Measurements from ENCODE around the gene FKBP1B. TPM values are rescaled to one million over a fixed set of nuclear protein-coding genes. Genes with fewer than 3 reads are reported as not detected.
"Not testable (repeated sequence)": the region's sequence is repeated elsewhere in the genome, so short reads cannot be mapped to it uniquely, and the experiment has no call there.

The FKBP1B gene
- total RNA-seq, 1 experiment from 2014 or later, result 10.9 TPM

GRCh38 chr2:24100732-24101131, 51.2 kb downstream of the FKBP1B start:
- DNase-seq (ENCODE audit: low read depth), result not testable (repeated sequence)

- no peak for DNase-seq (ENCODE audit: low read depth)
Measured at GRCh38 chr2:24101992-24102391, 52.5 kb downstream of the FKBP1B start.

DNA sequence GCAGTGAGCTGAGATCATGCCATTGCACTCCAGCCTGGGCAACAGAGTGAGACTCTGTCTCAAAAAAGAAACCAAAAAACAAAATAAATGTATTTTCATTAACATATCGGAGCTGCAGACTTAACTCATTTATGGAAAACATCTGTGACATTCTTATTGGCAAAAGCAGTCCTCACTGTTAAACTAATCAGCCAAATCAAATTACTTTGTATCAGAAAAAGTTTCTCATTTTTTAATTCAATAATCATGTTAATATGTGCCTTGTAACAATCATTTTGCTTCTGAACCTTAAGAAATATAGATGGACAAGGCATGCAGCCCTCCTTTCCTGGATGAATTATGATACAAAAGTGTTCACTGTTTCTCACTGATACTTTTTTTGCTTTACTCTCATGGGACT, 53.1 kb downstream of the FKBP1B start:
- no peak for DNase-seq (ENCODE audit: low read depth)

DNA sequence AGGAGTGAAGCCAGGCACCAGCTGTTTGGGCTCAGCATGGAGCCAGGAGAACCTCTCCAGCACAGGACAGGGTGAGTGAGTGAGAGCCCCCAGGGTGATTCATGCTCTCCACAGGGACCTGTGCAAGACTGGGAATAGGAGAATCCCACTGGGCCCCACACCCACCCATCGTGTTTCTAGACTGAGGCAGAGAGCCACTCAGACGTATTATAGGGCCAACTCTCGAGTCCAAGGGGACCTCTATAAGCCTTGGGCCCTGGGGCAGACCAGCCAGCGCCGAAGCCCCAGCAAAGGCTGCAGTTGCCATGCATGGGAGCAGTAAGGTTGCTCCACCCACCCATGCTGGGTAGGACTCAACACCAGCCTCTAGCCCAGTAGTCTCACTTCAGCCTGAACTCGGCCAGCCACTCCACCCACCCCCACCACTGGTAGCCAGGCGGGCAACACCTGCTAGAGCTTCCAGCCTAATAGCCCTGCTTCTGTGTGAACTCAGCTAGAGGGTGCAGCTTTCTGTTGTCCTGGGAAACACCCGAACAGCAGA, 54.6 kb downstream of the FKBP1B start:
- no peak for DNase-seq (ENCODE audit: low read depth)

DNA sequence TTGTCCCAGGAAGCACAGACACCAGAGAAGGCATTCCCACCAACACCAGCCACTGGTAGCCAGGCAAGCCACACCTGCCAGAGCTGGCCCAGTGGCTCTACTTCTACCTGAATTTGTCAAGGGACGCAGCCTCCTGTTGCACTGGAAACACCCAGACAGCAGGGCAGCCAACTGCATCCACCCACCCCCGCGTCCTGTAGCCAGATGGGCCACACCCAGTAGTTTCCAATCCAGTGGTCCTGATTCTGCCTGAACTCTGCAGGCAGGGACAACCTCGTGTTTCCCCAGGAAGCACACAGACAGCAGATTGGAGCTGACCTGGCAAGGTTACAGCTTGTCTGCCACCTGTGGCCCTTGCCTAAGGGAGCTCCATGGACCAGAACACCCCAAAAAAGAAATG, 55.4 kb downstream of the FKBP1B start:
- DNase-seq (ENCODE audit: low read depth), result no peak

GRCh38 chr2:24105816-24106215, 56.3 kb downstream of the FKBP1B start:
- no peak for DNase-seq (ENCODE audit: low read depth)

DNA sequence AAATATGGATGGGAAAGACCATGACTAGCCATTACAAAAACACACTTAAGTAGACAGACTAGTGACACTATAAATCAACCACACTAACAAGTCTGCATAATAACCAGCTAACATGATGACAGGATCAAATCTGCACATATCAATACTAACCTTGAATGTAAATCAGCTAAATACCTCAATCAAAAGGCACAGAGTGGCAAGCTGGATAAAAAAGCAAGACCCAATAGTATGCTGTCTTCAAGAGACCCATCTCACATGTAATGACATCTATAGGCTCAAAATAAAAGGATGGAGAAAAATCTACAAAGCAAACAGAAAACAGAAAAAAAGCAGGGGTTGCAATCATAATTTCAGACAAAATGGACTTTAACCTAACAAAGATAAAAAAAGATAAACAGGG, 57.2 kb downstream of the FKBP1B start:
- no peak for DNase-seq (ENCODE audit: low read depth)

DNA sequence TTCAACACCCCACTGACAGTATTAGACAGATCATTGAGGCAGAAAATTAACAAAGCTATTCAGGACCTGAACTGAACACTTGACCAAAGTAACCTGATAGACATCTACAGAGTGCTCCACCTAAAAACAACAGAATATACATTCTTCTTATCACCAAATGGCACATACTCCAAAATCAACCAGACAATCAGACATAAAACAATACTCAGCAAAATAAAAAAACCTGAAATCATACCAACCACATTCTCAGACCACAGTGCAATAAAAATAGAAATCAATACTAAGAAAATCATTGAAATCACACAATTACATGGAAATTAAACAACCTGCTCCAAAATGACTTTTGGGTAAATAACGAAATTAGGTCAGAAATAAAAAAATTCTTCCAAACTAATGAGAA, 57.8 kb downstream of the FKBP1B start:
- no peak for DNase-seq (ENCODE audit: low read depth)

DNA sequence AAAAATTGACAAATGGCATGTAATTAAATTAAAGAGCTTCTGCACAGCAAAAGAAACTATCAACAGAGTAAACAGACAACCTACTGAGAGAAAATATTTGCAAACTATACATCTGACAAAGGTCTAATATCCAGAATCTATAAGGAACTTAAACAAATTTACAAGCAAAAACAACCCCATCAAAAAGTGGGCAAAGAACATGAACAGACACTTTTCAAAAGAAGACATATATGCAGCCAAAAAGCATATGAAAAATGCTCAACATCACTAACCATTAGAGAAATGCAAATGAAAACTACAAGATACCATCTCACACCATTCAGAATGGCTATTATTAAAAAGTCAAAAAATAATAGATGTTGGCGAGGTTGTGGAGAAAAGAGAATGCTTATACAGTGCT, 59.9 kb downstream of the FKBP1B start:
- DNase-seq (ENCODE audit: low read depth), result not testable (repeated sequence)

- peak; percentile 38 for DNase-seq (ENCODE audit: low read depth)
Measured at GRCh38 chr2:24110660-24111303, 61.2 kb downstream of the FKBP1B start.

DNA sequence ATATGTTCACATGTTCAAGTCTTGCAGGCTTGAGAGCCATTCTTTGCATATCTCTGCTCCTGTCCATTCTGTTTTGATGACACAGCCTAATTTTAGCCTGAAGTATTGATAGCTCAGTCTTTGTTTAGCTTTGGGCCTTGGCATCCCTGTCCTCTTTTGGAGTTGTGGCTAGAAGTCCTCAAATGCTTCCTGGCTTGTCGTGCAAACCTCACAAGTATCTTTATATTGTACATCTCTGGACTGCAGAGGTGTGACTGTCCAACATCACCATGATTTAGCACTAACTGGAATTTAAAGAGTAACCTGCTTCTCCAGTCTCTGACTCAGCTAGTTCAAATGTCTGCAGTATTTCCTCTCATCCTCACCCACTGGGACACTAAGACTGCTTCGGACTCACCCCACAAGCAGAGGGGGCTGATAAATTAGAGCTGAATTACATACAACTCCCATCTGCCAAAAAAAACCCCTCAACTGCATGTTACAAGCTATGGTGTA, 61.9 kb downstream of the FKBP1B start:
- peak; percentile 20 for DNase-seq (ENCODE audit: low read depth)

Other genes with a start within 250 kb of the FKBP1B start
- gene ATAD2B, start 122.6 kb upstream of the FKBP1B start, total RNA-seq (2014; rRNA removed; shearing (Covaris generic)), result 6.0 and 7.6 TPM in 2 replicates
- 19.6 and 24.2 TPM in 2 replicates for gene UBXN2A, start 109.3 kb upstream of the FKBP1B start, total RNA-seq (2014; rRNA removed; shearing (Covaris generic))
- gene MFSD2B, start 39.7 kb upstream of the FKBP1B start, total RNA-seq (2014; rRNA removed; shearing (Covaris generic)), result 0.24 TPM in 1 of 2 replicates, not detected in the other
- gene WDCP, start 2.4 kb upstream of the FKBP1B start, total RNA-seq (2014; rRNA removed; shearing (Covaris generic)), result 11.7 and 14.2 TPM in 2 replicates
- 441 and 501 TPM in 2 replicates for gene SF3B6, start 26.6 kb downstream of the FKBP1B start, total RNA-seq (2014; rRNA removed; shearing (Covaris generic))
- gene TP53I3, start 35.1 kb downstream of the FKBP1B start, total RNA-seq (2014; rRNA removed; shearing (Covaris generic)), result 42.7 and 57.8 TPM in 2 replicates
- gene PFN4, start 73.6 kb downstream of the FKBP1B start, total RNA-seq (2014; rRNA removed; shearing (Covaris generic)), result 2.4 and 3.4 TPM in 2 replicates
- 3.5 and 3.7 TPM in 2 replicates for gene FAM228B, start 73.7 kb downstream of the FKBP1B start, total RNA-seq (2014; rRNA removed; shearing (Covaris generic))
- gene FAM228A, start 125.3 kb downstream of the FKBP1B start, total RNA-seq (2014; rRNA removed; shearing (Covaris generic)), result 0.29 and 0.36 TPM in 2 replicates